ENCODE data around the gene CAMK4.

- TF ChIP-seq CTCF (IDR thresholded peaks at IDR 0.05) (no peak), POLR2A (IDR thresholded peaks at IDR 0.05) (no peak)
These were observed 113.5 kb downstream of the CAMK4 start for GRCh38 chr5:111337688-111338087.
